Endothelial cell (in vitro differentiated cells): ENCODE measurements around the gene WSCD2. TPM values are rescaled to one million over a fixed set of nuclear protein-coding genes. Genes with fewer than 3 reads are reported as not detected.

Experiments used
- DNase-seq: peaks from one replicate; pipeline ENCODE4 v3.0.0; 2021; ENCODE audit warnings: low spot score
- H3K27ac Mint-ChIP-seq: one replicate; pipeline ENCODE4 v1.8.0; 2021; ENCODE audit warnings: mixed read lengths, inconsistent platforms; ENCODE audit not compliant: unreplicated experiment
- H3K27me3 Mint-ChIP-seq: one replicate; pipeline ENCODE4 v1.8.0; 2021; ENCODE audit warnings: mild to moderate bottlenecking, moderate library complexity, mixed read lengths, inconsistent platforms; ENCODE audit not compliant: unreplicated experiment
- H3K36me3 Mint-ChIP-seq: one replicate; pipeline ENCODE4 v1.8.0; 2021; ENCODE audit warnings: mild to moderate bottlenecking, low read depth, mixed read lengths, inconsistent platforms; ENCODE audit not compliant: unreplicated experiment
- H3K4me1 Mint-ChIP-seq: one replicate; pipeline ENCODE4 v1.8.0; 2021; ENCODE audit warnings: mild to moderate bottlenecking, mixed read lengths, inconsistent platforms; ENCODE audit not compliant: unreplicated experiment
- H3K4me3 Mint-ChIP-seq: one replicate; pipeline ENCODE4 v1.8.0; 2021; ENCODE audit warnings: mild to moderate bottlenecking, mixed read lengths, inconsistent platforms; ENCODE audit not compliant: unreplicated experiment
- H3K9me3 Mint-ChIP-seq: one replicate; pipeline ENCODE4 v1.8.0; 2021; ENCODE audit warnings: mixed read lengths, inconsistent platforms; ENCODE audit not compliant: unreplicated experiment
- total RNA-seq: library from RNA; stranded (reverse); fragmentation: NEBNext Ultra II Directional; extraction: Animal tissue kit (Norgen Biotek cat#: 25700); gene quantifications from one replicate; pipeline ENCODE4 v1.2.1, GENCODE V29; 2021; ENCODE audit not compliant: unreplicated experiment
- TF ChIP-seq, protein P1 (sequence below): fragments of 200-600 bp; sonication (generic); IDR thresholded peaks from one replicate; pipeline ENCODE4 v1.5.0; 2021; ENCODE audit warnings: antibody characterized with exemption; ENCODE audit not compliant: unreplicated experiment

WSCD2 gene
- total RNA-seq, 1 donor from 2014 or later: not detected

GRCh38 chr12:108260969-108261368 is 131.9 kb downstream of the WSCD2 start:
- peaks cover 4% of the 10 kb centered on the region for H3K27me3 Mint-ChIP-seq
- no peak overlapping the region for H3K27ac Mint-ChIP-seq
- no peaks in the 10 kb centered on the region for H3K36me3 Mint-ChIP-seq
- peaks cover 2% of the 10 kb centered on the region for H3K4me1 Mint-ChIP-seq
- no peaks in the 10 kb centered on the region for H3K9me3 Mint-ChIP-seq
- TF ChIP-seq, protein P1, sequence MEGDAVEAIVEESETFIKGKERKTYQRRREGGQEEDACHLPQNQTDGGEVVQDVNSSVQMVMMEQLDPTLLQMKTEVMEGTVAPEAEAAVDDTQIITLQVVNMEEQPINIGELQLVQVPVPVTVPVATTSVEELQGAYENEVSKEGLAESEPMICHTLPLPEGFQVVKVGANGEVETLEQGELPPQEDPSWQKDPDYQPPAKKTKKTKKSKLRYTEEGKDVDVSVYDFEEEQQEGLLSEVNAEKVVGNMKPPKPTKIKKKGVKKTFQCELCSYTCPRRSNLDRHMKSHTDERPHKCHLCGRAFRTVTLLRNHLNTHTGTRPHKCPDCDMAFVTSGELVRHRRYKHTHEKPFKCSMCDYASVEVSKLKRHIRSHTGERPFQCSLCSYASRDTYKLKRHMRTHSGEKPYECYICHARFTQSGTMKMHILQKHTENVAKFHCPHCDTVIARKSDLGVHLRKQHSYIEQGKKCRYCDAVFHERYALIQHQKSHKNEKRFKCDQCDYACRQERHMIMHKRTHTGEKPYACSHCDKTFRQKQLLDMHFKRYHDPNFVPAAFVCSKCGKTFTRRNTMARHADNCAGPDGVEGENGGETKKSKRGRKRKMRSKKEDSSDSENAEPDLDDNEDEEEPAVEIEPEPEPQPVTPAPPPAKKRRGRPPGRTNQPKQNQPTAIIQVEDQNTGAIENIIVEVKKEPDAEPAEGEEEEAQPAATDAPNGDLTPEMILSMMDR: no peak
- DNase-seq: no peak
- H3K4me3 Mint-ChIP-seq: no peak overlapping the region

DNA sequence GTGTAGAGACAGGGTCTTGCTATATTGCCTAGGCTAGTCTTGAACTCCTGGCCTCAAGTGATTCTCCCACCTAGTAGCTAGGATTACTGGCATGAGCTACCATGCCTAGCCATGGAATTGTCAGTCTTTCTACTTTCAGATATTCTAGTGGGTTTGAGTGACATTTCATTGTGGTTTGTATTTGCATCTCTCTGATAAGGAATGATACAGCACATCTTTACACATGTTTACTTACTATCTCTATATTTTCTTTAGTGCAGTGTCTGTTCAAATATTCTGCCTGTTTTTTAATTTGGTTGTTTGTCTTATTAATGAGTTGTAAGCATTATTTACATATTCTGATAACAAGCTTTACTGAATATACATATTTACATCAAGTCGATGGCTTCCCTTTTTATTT is 136.4 kb downstream of the WSCD2 start:
- TF ChIP-seq, protein P1: no peak
- Mint-ChIP-seq H3K4me1 (peaks cover 2% of the 10 kb centered on the region), H3K4me3 (no peak overlapping the region), H3K9me3 (no peaks in the 10 kb centered on the region), H3K27me3 (peaks cover 1% of the 10 kb centered on the region), H3K36me3 (no peaks in the 10 kb centered on the region), H3K27ac (no peak overlapping the region)
- DNase-seq: no peak

DNA sequence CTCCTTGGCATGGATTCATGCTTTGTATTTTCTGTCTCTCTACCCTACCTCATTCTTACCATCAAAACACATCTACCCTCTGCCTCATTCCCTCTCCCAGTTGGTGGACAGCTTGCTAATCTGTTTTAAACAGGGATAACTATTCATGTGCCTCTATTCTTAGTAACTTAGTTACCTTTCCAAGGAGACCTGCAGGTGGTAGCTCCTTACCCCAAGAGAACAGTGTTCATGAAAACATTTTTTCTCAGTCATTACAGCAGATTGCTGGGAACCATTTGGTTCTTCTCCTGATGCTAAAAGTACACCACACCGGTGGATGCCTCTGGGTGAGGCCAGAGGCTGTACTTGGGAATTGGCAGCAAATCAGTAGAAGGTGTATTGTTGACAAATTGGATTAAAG is 137.0 kb downstream of the WSCD2 start:
- peaks cover 1% of the 10 kb centered on the region for H3K27me3 Mint-ChIP-seq
- no peaks in the 10 kb centered on the region for H3K9me3 Mint-ChIP-seq
- peaks cover 5% of the 10 kb centered on the region for H3K4me1 Mint-ChIP-seq
- no peaks in the 10 kb centered on the region for H3K36me3 Mint-ChIP-seq
- H3K4me3 Mint-ChIP-seq: no peak overlapping the region
- TF ChIP-seq, protein P1: no peak
- no peak for DNase-seq
- no peak overlapping the region for H3K27ac Mint-ChIP-seq

- TF ChIP-seq, protein P1: no peak
- Mint-ChIP-seq H3K9me3 (no peaks in the 10 kb centered on the region), H3K4me1 (peaks cover 5% of the 10 kb centered on the region), H3K27me3 (peaks cover 4% of the 10 kb centered on the region), H3K27ac (no peak overlapping the region), H3K4me3 (no peak overlapping the region), H3K36me3 (no peaks in the 10 kb centered on the region)
- DNase-seq: no peak
Measured at GRCh38 chr12:108267450-108267849, 138.4 kb downstream of the WSCD2 start.

DNA sequence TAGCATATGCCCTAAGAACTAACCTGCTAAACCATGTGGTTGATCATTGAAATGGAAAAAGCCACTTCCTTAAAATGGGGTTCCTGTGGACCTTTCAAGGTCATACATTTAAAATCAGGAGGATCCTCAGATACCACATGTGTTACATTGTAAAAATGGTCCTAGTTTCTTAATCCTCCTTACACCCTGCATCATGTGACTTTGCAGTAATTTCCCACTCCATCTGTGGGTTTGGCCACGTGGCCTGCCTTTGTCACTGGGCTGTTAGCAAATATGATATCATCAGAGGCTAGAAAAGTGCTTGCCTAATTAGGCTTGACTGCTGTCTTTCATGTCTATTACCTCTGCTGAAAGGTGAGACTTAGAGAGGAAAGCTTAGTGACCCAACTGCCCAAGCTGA is 139.3 kb downstream of the WSCD2 start:
- no peak overlapping the region for H3K27ac Mint-ChIP-seq

More for the DNA sequence above, 139.3 kb downstream of the WSCD2 start:
- no peak overlapping the region for H3K4me3 Mint-ChIP-seq
- peaks cover 5% of the 10 kb centered on the region for H3K4me1 Mint-ChIP-seq
- no peaks in the 10 kb centered on the region for H3K36me3 Mint-ChIP-seq
- TF ChIP-seq, protein P1: no peak
- H3K9me3 Mint-ChIP-seq: no peaks in the 10 kb centered on the region
- H3K27me3 Mint-ChIP-seq: peaks cover 3% of the 10 kb centered on the region
- no peak for DNase-seq
